ENCODE results near the gene GPC6. TPM values are rescaled to one million over a fixed set of nuclear protein-coding genes. Genes with fewer than 3 reads are reported as not detected.

The GPC6 gene
- total and polyA plus RNA-seq, 9 of the 15 experiments (the other 6 are each of a cell fraction or from before 2014, with no cell fraction given): under 0.01 to 0.20 (median 0.01) TPM; not detected in 4

DNA sequence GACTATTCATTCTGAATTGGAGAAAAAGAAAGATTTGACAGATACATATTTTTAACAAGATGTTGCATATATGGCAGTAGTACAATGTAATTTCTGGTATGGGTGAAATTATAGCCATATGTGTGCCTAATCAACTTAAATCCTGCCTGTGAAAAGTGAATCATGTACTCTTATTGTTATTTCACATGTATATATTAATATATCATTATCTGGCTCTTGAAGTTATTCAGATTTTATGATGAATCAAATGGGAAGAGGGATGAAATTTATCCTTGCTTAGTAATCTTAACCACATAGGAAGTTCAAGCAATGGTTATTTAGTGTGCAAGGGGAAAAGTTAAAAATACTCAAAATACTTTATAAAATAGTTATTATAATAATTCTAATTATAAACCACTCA lies 80.5 kb downstream of the GPC6 start:
- H3K9ac ChIP-seq (ENCODE audit: insufficient read depth in 1 of 2, low read depth in 2 of 2, low read length in 2 of 2): no peak overlapping the region
- no peak overlapping the region for H3K27ac ChIP-seq (ENCODE audit: extremely low read depth, low read depth, low read length)
- CTCF ChIA-PET (ENCODE audit: low intra/inter-chr PET ratio): no interaction called here
- no peaks in the 10 kb centered on the region for H3K79me2 ChIP-seq (ENCODE audit: control insufficient read depth, insufficient read depth, low read length)
- FAIRE-seq (no peak), ATAC-seq (no peak), DNase-seq (ENCODE audit: extremely low read depth in 1 of 4, low spot score in 3 of 4) (no peak)
- intact Hi-C loops (cut with micrococcal nuclease) (loop anchor here (5.0 kb wide), 1 partner anchor 430 kb away; no protein-coding TSS in a partner anchor), in situ Hi-C loops (cut with MboI) (no loop called here)
- no peaks in the 10 kb centered on the region for H4K20me1 ChIP-seq (replicated peaks; ENCODE audit: control insufficient read depth, insufficient read depth, low read length)
- POLR2A ChIA-PET: interaction anchor here (1.1 kb wide), 1 partner anchor 12 kb away, joined by 3 read pairs; no protein-coding TSS in a partner anchor
- TF ChIP-seq, protein P1, sequence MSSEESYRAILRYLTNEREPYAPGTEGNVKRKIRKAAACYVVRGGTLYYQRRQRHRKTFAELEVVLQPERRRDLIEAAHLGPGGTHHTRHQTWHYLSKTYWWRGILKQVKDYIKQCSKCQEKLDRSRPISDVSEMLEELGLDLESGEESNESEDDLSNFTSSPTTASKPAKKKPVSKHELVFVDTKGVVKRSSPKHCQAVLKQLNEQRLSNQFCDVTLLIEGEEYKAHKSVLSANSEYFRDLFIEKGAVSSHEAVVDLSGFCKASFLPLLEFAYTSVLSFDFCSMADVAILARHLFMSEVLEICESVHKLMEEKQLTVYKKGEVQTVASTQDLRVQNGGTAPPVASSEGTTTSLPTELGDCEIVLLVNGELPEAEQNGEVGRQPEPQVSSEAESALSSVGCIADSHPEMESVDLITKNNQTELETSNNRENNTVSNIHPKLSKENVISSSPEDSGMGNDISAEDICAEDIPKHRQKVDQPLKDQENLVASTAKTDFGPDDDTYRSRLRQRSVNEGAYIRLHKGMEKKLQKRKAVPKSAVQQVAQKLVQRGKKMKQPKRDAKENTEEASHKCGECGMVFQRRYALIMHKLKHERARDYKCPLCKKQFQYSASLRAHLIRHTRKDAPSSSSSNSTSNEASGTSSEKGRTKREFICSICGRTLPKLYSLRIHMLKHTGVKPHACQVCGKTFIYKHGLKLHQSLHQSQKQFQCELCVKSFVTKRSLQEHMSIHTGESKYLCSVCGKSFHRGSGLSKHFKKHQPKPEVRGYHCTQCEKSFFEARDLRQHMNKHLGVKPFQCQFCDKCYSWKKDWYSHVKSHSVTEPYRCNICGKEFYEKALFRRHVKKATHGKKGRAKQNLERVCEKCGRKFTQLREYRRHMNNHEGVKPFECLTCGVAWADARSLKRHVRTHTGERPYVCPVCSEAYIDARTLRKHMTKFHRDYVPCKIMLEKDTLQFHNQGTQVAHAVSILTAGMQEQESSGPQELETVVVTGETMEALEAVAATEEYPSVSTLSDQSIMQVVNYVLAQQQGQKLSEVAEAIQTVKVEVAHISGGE (CRISPR knock-in tag; IDR thresholded peaks at IDR 0.05): no peak
- no peak for TF ChIP-seq NFRKB (IDR thresholded peaks at IDR 0.05; ENCODE audit: low read depth)
- no peak for TF ChIP-seq NRF1 (conservative IDR thresholded peaks at IDR 0.05 in 1 of 2, IDR thresholded peaks at IDR 0.05 in 1 of 2)
- no peak for TF ChIP-seq HNRNPUL1 (IDR thresholded peaks at IDR 0.05; ENCODE audit: low read length)
- no peak for TF ChIP-seq TRIM24 (IDR thresholded peaks at IDR 0.05)
- TF ChIP-seq STAT5A (IDR thresholded peaks at IDR 0.05; ENCODE audit: borderline replicate concordance, low read length): no peak
- TF ChIP-seq, protein P2, sequence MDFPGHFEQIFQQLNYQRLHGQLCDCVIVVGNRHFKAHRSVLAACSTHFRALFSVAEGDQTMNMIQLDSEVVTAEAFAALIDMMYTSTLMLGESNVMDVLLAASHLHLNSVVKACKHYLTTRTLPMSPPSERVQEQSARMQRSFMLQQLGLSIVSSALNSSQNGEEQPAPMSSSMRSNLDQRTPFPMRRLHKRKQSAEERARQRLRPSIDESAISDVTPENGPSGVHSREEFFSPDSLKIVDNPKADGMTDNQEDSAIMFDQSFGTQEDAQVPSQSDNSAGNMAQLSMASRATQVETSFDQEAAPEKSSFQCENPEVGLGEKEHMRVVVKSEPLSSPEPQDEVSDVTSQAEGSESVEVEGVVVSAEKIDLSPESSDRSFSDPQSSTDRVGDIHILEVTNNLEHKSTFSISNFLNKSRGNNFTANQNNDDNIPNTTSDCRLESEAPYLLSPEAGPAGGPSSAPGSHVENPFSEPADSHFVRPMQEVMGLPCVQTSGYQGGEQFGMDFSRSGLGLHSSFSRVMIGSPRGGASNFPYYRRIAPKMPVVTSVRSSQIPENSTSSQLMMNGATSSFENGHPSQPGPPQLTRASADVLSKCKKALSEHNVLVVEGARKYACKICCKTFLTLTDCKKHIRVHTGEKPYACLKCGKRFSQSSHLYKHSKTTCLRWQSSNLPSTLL (IDR thresholded peaks at IDR 0.05): no peak
- no peak for TF ChIP-seq HMGN3 (IDR thresholded peaks at IDR 0.05; ENCODE audit: borderline replicate concordance, extremely low read depth, insufficient read length, low read depth, low read length)
- TF ChIP-seq ADNP (tag; IDR thresholded peaks at IDR 0.05): no peak
- no peak for TF ChIP-seq SP1 (CRISPR knock-in tag; IDR thresholded peaks at IDR 0.05)
- TF ChIP-seq NR4A1 (CRISPR knock-in tag; IDR thresholded peaks at IDR 0.05): no peak
- no peak for TF ChIP-seq NR4A1 (tag; IDR thresholded peaks at IDR 0.05)
- no peak for TF ChIP-seq ZNF436 (CRISPR knock-in tag; IDR thresholded peaks at IDR 0.05)
- H3K36me3 ChIP-seq (ENCODE audit: control insufficient read depth, insufficient read depth, low read length): no peaks in the 10 kb centered on the region
- no peak overlapping the region for H2AFZ ChIP-seq (ENCODE audit: low read depth, low read length)
- no peaks in the 10 kb centered on the region for H3K4me1 ChIP-seq (replicated peaks in 1 of 2; ENCODE audit: control insufficient read depth in 2 of 2, insufficient read depth in 2 of 2, low read length in 2 of 2)
- no TSS peak for BruUV-seq (replicated peaks)
- no peak overlapping the region for H3K4me3 ChIP-seq
- no peak overlapping the region for H3K4me2 ChIP-seq (ENCODE audit: insufficient read depth, low read length)
- no peaks in the 10 kb centered on the region for H3K9me1 ChIP-seq (ENCODE audit: control insufficient read depth, insufficient read depth, low read length)
- no peaks in the 10 kb centered on the region for H3K9me3 ChIP-seq (replicated peaks; ENCODE audit: control insufficient read depth, insufficient read depth, low read depth, low read length)
- no peaks in the 10 kb centered on the region; a peak in 1 of 5 replicates for H3K27me3 ChIP-seq (ENCODE audit: control insufficient read depth in 2 of 2, insufficient read depth in 2 of 2, low read length in 2 of 2)
